ENCODE data around the gene DOK7.

DNA sequence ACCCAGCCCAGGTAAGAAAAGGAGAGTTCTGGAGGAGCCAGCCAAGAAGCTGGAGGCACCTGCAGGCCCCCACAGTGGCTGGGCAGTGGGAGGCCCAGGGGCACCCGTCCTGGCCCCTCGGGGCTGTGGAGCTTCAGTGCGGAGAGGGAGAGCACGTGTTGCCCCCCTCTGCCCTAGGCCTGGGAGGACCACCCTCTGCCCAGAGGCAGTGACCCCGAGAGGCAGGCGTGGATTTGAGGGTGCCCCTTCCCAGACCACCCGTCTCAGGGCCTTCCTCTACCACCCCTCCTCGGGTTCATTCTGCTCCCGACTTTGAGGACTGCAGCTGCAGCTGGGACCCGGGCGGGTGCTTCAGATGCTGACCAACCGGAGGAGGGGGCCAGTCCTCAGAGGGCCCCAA lies 33.5 kb upstream of the DOK7 start:
- TF ChIP-seq, protein P1, sequence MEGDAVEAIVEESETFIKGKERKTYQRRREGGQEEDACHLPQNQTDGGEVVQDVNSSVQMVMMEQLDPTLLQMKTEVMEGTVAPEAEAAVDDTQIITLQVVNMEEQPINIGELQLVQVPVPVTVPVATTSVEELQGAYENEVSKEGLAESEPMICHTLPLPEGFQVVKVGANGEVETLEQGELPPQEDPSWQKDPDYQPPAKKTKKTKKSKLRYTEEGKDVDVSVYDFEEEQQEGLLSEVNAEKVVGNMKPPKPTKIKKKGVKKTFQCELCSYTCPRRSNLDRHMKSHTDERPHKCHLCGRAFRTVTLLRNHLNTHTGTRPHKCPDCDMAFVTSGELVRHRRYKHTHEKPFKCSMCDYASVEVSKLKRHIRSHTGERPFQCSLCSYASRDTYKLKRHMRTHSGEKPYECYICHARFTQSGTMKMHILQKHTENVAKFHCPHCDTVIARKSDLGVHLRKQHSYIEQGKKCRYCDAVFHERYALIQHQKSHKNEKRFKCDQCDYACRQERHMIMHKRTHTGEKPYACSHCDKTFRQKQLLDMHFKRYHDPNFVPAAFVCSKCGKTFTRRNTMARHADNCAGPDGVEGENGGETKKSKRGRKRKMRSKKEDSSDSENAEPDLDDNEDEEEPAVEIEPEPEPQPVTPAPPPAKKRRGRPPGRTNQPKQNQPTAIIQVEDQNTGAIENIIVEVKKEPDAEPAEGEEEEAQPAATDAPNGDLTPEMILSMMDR (conservative IDR thresholded peaks at IDR 0.05) = no peak
- TF ChIP-seq EZH2 (IDR thresholded peaks at IDR 0.05; ENCODE audit: low read depth) = no peak

Measured in PC-9 (cell line).